ENCODE results near the gene BPIFB3.

The BPIFB3 gene

DNA sequence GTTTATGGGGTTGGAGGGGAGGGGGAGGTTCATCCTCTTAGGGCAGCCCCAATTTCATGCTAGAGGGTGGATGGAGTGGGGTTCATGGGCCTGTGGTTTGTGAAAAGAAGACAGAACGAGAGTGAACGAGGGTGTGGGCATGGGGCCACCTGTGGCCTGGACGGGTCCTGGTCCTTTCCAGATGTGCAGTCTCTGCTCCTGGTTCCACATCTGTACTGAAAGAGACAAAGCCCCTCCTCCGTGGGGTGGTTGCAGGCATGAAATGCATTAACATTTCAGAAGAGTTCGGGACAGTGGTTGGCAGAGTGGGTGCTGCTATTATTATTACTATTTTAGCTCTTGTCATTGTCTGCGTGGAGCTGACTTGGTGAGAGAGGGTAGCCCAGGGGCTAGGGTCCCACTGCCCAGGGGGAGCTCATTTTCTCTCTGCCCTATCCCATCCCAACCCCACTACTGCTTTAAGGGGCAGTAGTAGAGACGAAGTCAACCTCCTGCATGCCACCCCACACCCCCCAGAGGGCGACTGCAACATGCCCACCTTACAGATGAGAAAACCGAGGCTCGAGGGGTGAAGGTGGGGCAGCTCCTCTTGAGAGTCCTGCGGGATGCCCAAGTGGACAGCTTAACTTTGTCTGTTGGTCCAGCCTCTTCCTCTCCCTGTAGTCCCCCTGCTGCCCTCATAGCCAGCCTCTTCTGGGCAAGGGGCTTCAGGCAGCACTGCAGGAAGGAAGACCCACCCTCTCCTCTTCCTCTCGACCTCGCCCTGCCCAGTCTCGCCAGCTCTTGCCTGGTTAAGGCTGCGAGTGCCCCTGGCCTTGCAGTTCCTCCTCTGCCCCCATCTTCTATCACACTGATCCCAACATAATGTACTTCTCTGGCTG lies 37.8 kb upstream of the BPIFB3 start:
- DNase-seq (ENCODE audit: low spot score): no peak

DNA sequence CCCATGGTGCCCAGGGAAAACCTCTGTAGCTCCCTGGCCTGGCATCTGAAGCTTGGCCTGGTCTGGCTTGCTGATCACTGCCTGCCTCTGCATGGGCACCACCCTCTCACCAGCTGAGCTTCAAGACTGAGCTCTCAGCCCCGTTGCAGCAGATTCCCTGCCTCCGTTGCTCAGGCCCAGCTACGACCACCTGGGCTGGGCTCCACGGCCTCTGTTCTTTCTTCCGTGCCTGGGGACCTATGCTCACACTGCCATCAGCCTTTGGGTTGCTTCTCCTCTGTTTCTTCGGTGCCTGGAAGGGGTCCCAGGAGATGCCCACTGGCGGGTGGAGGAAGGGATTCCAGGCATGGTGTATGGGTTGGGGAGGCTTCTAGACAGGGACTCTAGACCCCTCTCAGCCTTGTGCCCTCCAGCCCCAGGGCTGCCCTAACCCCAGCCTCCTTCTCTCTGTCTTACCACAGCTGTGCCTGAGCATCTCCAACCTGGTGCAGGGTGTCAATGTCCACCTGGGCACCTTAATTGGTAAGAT lies 37.1 kb upstream of the BPIFB3 start:
- DNase-seq (ENCODE audit: low spot score): no peak

DNA sequence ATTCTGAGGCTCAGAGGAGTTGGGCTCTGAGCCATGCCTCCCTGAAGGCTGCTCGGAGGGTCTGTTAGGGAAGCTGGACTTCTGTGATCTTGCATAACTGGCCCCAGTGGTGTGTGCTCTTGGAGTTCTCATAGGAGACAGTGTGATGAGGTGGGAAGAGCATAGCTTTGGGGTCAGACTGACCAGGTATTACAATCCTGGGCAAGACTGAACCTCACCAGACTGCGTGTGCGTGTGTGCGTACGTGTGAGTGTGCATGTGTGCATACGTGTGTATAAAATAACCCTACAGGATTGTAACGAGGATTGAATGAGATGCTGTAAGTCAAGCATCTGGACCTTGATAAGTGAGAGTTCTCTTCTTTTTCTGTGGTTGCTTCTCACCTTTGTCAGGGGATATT lies 36.2 kb upstream of the BPIFB3 start:
- DNase-seq (ENCODE audit: low spot score): no peak

DNA sequence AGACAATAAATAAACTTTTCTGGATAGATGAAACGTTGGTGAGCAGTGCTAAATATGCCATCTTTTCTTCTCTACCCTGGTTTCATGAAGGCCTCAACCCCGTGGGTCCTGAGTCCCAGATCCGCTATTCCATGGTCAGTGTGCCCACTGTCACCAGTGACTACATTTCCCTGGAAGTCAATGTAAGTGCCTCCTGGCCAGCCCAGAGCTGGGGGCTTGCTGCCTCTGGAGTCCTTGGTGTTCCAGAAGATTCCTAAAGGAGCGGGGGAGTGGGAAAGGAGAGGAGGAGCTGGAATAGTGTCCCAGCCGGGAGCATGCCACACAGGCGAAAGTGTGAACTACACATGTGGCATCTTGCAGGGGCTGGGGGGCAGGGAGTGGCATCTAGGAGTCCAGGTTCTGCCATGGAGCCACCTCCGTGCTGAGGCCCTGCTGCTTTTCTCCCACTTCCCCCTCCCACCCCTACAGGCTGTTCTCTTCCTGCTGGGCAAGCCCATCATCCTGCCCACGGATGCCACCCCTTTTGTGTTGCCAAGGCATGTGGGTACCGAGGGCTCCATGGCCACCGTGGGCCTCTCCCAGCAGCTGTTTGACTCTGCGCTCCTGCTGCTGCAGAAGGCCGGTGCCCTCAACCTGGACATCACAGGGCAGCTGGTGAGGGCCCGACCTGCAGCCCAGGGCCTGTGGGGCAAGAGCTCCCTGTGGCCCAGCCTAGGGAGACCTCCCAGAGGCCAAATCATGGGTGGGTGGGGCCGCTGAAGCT lies 35.4 kb upstream of the BPIFB3 start:
- no peak for DNase-seq (ENCODE audit: low spot score)

DNA sequence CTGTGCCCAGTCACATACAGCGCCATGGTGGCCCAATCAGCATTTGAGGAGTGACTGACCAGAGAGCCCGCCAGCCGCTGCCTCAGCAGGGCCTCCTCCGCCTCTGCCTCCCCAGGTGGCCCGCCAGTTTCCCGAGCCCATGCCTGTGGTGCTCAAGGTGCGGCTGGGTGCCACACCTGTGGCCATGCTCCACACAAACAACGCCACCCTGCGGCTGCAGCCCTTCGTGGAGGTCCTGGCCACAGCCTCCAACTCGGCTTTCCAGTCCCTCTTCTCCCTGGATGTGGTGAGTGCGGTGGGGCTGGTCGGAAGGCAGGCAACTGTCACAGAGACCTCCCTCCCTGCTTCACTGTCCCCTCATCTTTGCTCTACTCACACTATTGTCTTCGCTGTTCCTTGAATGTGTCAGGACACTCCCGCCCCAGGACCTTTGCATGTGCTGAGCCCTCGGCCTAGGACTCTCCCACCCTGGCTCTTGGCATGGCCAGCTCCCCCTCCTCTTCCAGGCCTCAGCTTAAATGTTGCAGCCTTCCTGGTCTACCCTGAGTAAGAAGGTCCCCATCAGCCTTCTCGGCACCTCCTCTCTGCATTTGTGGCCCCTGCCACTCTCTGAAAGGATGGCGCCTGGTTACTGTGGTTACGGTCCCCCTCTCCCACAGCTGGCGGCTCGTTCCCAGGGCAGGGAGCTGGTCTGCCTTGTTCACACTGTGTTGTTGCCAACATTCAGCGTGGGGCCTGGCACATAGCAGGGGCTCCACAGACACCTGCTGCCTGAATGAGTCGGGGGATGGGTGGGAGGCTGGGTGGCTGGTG lies 34.0 kb upstream of the BPIFB3 start:
- no peak for DNase-seq (ENCODE audit: low spot score)

DNA sequence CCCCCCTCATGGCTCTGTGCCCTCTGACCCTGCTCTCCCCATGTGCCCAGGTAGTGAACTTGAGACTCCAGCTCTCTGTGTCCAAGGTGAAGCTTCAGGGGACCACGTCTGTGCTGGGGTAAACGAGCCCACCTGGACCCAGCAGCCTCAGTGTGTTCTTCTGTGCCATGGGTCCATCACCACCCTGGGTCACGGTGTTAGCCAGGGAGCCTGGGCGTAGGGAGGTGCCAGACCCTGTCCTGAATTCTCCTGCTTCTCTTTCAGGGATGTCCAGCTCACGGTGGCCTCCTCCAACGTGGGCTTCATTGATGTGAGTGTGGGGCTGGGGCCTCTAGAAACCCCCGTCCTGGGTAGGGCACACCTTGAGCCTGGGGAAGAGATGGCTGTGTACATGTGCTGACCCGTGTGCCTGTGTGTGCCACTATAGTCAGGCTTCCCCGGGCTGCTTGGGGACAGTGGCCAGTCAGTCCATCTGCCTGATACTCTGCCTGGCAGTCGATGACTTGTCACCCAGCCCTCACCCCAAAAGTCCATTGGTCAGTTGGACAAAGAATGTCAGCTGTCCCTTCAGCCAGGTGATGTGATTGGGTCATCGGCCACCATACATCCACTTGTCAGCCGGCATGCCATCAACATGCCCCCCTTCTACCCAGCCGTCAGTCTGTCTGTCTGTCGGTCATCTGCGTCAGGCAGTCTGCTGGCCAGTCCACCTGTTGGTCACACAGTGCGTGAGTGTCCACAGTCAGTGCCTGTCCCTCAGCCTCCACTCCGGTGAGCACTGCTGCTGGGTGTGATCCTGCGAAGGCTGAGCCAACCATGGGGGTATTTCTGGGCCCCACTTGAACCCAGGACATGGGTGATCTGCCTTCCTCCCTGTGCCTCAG lies 33.2 kb upstream of the BPIFB3 start:
- no peak for DNase-seq (ENCODE audit: low spot score)

DNA sequence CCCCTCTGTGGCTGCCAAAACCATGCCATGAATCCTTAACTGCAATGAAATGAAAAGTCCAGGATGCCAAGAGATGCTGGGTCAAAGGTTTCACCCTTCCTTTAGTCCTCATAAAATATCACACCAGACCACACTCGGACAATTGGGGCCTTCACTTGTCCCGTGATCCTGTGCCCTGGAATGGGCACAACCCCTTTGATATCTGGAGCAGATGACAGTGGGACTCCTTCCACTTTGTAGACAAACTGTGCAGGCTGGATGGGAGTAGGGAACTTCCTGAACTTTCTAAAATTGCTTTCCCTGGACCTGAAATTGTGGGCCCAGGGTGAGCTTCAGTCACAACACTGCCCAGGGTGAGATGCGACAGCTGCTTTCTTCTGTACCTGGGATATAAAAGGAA lies 31.8 kb upstream of the BPIFB3 start:
- DNase-seq (ENCODE audit: low spot score): no peak

DNA sequence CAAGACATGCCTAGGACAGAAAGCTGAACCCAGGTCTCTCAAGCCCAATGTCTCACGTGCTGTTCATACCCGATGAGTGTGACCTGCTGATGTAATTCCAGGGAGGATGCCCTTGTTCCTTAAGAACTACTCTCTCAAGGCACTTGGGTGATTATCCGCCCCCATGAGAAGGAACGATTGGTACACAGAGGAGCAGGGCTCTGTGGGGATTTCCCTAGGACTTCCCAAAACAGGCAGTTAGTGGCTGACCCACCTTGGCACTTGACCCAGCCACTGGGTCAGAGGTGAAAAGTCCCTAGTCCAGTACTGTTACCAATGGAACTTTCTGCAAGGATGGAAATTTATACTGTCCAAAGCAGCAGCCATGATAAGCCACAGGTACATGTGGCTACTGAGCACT lies 31.4 kb upstream of the BPIFB3 start:
- no peak for DNase-seq (ENCODE audit: low spot score)

DNA sequence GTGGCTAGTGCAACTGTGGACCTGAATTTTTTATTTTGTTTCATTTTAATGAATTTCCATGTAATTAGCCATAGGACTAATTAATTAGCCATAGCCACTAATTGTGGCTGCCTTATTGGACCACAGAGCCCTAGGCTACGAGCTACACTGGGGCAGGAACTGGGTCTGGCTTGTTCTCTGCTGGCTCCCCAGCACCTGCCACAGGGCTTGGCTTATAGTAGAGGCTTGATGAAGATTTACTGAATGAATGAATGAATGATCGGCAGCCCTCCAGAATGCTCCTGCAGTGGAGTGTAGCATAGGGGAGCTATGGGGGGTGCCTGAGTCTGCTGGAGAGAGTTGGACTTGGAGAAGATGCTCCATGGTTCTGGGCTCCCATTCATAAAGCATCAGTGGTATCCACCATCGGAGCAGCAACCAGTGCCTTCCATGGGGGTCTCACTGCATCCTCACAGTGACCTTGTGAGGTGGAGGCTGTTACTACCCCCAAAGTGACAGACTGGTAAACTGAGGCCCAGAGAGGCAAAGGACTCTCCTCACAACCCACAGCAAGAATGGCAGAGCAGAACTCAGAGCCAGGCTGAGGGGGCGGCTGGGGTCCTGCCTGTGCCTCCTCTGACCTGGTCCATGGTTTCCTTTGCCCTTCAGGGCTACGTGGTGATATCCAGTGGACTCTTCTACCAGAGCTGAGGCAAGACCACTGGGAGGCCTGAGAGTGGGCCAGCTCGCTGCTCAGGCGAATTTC lies 30.8 kb upstream of the BPIFB3 start:
- DNase-seq (ENCODE audit: low spot score): no peak

DNA sequence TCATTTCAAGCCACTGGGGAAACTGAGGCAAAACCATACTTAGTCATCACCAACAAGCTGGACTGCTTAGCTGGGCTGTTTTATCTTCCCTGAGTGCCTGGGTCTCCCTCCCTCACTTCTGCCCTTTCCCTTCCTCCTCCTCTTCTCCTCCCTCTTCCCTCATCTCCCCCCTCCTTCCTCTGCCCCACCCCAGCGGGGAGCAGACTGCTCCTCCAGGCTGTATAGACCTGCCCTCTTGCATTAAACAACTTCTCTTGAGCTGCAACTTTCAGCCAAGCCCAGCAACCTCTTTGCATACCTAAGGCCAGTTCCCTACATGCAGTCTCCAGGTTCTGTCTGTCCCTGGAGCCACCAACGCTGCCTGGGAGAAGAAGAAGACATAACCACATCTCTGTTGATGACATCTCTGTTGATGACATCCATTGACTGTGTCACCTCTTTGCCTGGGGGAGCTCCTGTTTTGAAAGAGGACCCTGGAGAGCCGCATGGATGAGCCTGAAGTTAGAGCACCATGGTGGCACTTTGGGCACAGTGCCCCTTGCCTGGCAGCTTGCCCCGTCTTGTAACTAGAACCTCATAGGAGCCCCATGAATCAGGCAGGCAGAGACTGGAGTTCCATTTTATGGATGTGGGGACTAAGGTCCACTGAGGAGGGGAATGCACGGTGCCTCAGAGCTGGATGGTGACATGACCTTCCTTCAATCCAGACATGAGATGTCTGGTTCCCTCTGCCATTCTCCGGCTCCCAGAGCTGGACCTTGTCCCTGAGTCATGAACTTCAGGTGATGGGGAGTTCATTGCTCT lies 30.1 kb upstream of the BPIFB3 start:
- DNase-seq (ENCODE audit: low spot score): no peak

DNA sequence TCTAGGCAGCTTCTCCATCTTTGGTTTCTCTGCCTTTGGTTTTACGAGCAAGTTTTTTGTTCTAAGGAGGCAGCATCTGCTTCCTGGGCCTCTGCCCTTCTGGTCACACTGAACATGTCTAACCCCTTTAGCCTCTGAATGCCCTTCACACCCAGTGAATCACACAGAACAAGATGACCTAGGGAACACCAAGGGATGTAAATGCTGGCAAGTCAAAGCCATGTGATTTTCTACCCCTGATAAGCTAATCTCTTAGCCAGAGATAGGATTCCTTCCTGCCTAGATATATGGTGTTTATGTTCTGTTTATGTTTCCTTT lies 29.5 kb upstream of the BPIFB3 start:
- no peak for DNase-seq (ENCODE audit: low spot score)

DNA sequence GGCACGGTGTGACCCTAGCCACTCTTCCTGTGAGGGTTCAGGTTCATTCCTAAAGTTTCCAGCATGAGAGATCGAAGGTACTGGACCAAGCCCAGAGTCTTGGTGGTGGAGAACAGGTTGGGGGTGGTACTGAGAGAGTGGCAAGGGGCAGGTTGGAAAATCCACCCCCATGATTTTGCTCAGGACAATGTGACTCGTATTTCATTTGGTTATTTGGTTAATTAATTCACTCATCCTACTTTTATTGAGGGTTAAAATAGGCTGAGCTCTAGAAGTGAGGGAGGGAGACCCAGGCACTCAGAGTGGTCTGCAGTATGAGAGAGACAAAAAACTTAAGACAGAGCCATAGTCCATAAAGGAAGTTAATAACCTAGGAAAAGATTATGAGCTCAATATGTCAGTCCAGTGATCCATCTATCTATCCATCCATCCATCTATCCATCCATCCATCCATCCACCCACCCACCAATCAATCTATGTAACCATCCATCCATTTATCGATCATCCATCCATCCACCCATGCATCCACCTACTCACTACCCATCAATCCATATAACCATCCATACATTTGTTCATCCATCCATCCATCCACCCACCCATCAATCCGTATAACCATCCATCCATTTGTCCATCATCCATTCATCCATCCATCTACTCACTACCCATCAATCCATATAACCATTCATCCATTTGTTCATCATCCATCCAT lies 28.9 kb upstream of the BPIFB3 start:
- no peak for DNase-seq (ENCODE audit: low spot score)

DNA sequence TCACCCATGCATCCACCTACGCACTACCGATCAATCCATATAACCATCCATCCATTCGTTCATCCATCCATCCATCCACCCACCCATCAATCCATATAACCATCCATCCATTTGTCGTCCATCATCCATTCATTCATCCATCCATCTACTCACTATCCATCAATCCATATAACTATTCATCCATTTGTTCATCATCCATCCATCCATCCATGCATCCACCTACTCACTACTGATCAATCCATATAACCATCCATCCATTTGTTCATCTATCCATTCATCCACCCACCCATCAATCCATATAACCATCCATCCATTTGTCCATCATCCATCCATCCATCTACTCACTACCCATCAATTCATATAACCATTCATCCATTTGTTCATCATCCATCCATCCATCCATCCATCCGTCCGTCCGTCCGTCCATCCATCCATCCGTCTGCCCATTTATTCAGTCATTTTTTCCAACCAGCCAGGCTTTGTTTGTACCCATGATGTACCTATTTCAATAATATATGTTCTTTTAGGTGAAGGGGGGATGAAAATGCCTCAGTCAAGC lies 28.3 kb upstream of the BPIFB3 start:
- DNase-seq (ENCODE audit: low spot score): no peak

DNA sequence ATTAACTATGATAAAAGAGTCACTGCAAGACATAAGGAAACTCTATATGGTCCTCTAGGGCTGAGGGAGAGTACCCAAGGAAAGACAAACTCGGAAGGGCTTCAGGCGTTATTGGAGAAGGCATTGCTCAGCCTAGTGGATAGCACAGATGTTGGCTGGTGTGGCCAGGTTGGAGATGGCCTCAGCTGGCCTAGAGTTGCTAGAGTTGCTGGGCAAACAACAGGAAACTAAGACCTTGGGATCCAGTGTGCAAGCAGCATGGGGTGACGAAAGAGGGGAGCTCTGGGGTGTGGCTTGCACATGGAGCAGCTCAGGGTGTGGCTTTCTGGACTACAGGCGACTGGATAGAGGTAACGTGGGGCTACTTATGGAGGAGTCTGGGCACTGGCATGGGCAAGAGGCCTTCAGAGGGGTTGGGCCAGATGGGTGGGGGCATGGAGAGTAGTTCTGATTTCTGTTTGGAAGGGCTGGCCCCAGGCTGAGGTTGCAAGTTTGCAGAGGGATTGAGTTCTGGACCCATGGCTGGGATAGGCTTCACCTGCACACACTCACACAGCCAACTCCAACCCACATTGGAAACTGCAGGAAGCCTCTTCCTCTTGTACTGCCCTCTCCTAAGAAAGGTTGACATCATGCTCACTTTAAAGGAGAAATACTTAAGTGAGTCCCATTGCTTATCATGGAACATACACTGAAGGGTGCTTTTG lies 27.5 kb upstream of the BPIFB3 start:
- DNase-seq (ENCODE audit: low spot score): no peak

DNA sequence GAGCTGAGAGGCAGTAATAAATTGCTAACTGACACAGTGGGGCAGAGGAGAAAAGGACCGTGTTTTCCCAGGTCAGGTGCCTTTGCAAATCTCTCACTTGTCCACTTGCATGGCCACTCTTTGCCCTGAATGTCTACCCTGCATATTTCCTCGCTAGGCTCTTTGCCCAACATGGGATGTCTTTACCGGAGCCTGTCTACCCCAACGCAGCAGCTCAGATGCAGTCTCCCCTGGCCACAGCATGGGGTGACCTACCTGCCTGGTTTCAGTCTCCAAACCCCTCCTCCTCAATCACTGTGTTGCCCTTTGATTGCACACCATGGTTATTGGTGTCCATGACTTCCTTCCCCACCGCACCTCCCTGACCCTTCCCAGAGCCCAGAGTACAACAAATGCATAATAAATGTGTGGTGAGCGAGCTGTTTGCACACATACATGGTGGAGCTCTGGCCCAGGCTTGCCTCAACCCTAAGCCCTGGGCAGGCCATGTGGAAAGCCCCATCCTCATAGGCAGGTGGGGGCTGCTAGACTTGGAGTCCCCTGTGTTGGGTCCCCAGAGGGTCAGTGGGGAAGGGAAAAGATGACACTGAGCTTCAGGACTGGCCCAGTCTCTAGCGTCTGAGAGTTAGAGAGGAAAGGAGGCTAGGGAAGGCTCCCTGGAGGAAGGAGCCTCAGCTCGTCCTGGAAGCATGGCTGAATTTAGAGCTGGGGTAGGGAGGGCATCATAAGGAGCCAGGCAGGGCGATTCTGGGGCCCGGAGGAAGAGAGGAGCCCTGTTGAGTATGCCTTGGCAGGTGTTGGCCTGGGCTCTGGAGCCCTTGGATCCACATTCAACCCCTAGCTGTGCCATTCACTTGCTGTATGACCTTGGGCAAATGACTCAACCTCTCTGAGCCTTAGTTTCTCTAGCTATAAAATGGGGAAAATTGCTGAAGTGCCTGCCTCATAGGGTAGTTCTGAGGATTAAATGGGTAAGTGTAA lies 26.6 kb upstream of the BPIFB3 start:
- no peak for DNase-seq (ENCODE audit: low spot score)

DNA sequence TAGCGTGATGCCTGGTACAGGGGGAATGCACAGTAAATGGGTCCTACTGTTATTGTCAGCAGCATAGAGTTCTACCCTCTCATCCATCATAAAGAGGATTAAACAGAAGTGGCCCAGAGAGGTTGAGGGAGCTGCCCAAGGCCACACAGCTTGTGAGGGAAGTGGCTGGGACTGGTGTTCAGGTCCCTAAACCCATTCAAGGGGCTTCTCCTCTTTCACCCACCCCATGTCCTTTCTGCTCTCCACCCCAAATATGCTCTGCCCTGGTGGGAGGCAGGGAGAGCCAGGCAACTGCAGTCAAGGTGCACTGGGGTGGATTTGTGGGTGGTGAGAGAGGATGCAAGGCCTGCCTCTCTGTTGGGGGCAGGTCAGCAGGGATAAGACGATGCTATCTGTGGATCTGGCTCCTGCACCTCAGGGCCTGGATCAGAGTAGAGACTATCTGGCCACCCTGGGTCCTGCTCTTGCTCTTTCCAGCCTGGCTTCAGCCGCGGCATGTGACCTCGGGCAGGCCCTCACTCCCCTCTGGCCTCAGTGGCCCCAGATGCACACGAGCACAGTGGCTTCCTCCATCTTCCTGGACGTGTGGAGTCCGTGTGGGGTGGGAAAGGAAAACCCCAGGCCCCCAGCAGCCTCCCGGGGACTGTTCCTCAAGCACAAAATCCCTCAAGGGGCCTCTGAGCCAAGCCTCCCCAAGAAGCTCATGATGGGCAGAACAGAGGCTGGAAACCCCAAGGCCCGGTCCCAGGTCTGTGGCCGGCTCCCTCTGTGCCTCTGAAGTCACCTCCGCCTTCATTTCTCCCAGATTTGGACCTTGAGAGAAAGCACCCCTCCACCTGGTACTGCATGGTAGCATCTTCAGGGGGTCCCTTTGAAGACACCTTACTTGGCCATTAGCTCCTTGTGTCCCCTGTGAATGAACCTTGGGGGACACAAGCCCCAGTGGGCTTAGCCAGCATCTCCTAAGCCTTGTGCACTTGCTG lies 25.6 kb upstream of the BPIFB3 start:
- DNase-seq (ENCODE audit: low spot score): no peak
